ENCODE results near the gene MMRN2. TPM values are rescaled to one million over a fixed set of nuclear protein-coding genes. Genes with fewer than 3 reads are reported as not detected.

MMRN2 gene
- total RNA-seq, 1 experiment from 2014 or later: not detected

DNA sequence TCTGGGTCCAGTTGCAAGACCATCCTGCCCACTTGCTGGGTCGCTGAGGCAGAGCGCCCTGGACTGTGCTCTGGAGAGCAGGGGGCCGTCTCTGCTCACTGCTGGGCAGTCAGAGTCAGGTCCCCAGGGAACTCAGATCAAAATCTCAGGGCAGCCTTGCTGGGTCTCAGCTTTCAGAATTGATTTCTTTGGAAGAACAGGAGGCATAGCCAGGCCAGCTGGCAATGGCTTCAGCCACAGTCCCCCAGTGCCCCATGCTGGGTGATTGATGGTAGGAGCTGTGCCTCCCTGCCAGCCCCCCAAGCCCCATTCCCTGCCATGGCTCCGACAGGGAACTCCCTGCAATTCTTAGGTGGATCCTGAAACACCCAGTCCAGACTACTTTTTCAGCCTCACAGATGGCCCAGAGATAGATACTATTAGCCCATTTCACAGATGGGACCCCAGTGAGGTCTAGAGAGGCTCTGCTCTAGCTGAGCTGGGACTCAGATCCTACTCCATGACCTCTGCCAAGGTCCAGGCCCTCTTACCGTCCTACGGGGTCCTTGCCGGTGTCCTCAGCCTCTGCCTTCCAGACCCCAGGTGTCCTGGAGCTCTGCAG is 467 bp downstream of the MMRN2 start:
- POLR2A ChIA-PET (ENCODE audit: low non-redundant PET): no interaction called here
- intact Hi-C loops (cut with micrococcal nuclease; ENCODE audit: unreplicated experiment): no loop called here
- no peak for DNase-seq (ENCODE audit: low spot score)
- Histone ChIP-seq H3K36me3 (ENCODE audit: insufficient read depth, low read length, poor library complexity, severe bottlenecking) (no peaks in the 10 kb centered on the region), H3K4me1 (ENCODE audit: insufficient read depth, low read length, poor library complexity, severe bottlenecking) (peaks cover 25% of the 10 kb centered on the region), H3K9me3 (ENCODE audit: low read depth, low read length, poor library complexity, severe bottlenecking) (no peaks in the 10 kb centered on the region), H3K27me3 (replicated peaks; ENCODE audit: insufficient read depth, low read depth, low read length, poor library complexity) (no peaks in the 10 kb centered on the region), H3K27ac (ENCODE audit: low read depth, low read length, poor library complexity, severe bottlenecking) (no peak overlapping the region), H3K4me3 (ENCODE audit: low read depth, low read length, poor library complexity, severe bottlenecking) (no peak overlapping the region)
- CTCF ChIA-PET: no interaction called here
- TF ChIP-seq EZH2 (IDR thresholded peaks at IDR 0.05; ENCODE audit: borderline replicate concordance, low read depth, low read length, poor library complexity, severe bottlenecking): no peak
- TF ChIP-seq, protein P1, sequence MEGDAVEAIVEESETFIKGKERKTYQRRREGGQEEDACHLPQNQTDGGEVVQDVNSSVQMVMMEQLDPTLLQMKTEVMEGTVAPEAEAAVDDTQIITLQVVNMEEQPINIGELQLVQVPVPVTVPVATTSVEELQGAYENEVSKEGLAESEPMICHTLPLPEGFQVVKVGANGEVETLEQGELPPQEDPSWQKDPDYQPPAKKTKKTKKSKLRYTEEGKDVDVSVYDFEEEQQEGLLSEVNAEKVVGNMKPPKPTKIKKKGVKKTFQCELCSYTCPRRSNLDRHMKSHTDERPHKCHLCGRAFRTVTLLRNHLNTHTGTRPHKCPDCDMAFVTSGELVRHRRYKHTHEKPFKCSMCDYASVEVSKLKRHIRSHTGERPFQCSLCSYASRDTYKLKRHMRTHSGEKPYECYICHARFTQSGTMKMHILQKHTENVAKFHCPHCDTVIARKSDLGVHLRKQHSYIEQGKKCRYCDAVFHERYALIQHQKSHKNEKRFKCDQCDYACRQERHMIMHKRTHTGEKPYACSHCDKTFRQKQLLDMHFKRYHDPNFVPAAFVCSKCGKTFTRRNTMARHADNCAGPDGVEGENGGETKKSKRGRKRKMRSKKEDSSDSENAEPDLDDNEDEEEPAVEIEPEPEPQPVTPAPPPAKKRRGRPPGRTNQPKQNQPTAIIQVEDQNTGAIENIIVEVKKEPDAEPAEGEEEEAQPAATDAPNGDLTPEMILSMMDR (conservative IDR thresholded peaks at IDR 0.05; ENCODE audit: low read depth, low read length): no peak
- BruUV-seq (replicated peaks): no TSS peak

DNA sequence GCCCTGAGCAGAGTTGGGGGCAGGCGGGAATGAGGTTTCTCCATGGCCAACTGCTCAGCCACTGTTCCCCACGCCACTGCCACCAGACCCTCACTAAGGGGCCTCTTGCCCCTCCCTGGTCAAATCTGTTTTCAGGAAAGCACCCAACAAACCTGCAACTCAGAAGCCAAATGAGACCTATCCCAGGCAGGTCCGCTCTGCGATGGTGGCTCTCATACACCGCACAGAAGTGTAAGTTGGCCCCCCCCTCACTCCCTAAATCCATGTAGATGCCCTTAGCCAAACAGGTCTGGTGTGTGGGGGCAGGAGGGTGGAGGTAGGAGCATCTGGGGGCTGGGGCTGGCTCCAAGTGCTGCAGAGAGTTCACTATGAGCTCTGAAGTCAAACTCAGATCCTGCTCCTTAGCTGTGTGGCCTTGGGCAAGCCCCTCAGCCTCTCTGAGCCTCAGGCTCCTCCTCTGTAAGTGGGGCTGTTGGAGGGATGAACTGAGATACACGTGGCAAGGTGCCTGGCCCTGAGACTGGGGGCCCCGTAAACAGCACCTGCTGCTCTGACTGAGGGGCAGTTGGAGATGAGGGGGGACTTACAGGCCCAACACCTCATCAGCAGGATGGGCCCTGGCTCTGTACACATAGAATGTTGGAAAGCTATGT is 1.1 kb downstream of the MMRN2 start:
- Histone ChIP-seq H3K36me3 (ENCODE audit: insufficient read depth, low read length, poor library complexity, severe bottlenecking) (no peaks in the 10 kb centered on the region), H3K4me3 (ENCODE audit: low read depth, low read length, poor library complexity, severe bottlenecking) (no peak overlapping the region), H3K4me1 (ENCODE audit: insufficient read depth, low read length, poor library complexity, severe bottlenecking) (peaks cover 25% of the 10 kb centered on the region), H3K27ac (ENCODE audit: low read depth, low read length, poor library complexity, severe bottlenecking) (no peak overlapping the region), H3K9me3 (ENCODE audit: low read depth, low read length, poor library complexity, severe bottlenecking) (no peaks in the 10 kb centered on the region), H3K27me3 (replicated peaks; ENCODE audit: insufficient read depth, low read depth, low read length, poor library complexity) (no peaks in the 10 kb centered on the region)
- BruUV-seq (replicated peaks): no TSS peak
- DNase-seq (ENCODE audit: low spot score): no peak
- intact Hi-C loops (cut with micrococcal nuclease; ENCODE audit: unreplicated experiment): no loop called here
- TF ChIP-seq, protein P1 (conservative IDR thresholded peaks at IDR 0.05; ENCODE audit: low read depth, low read length): no peak
- TF ChIP-seq EZH2 (IDR thresholded peaks at IDR 0.05; ENCODE audit: borderline replicate concordance, low read depth, low read length, poor library complexity, severe bottlenecking): no peak
- ChIA-PET POLR2A (ENCODE audit: low non-redundant PET) (no interaction called here), CTCF (no interaction called here)

DNA sequence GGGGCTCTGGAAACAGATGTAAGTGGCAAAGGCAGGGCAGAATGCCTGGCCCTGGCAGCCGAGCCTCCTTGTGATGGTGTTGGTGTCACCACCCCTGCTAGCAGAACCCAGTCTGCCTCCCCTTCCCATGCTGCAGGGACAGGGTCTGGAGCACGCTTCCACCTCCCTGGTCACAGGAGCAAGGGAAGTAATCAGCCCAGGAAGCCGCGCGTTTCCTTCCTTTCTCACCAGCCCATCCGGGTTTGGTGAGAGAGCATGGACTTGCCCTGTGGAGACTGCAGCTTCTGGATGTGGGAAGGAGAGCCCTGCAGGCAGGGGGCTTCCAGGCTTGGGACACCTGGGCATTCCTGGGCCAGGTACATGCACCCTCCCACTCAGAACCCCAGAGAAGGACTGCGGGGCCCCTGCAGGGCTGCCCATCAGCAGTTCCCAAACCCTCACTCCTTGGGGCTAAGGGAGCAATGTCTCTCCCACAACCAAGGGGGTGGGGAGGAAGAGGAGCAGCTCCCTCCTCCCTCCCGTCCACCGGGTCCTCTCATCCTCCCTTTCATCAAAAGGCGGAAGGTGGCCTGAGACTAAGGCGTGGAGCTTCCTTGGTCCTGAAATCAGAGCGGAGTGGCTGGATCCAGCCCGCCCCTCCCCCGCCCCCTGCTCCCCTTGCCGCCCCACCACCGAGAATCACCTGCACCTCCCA is 1.8 kb downstream of the MMRN2 start:
- Histone ChIP-seq H3K4me3 (ENCODE audit: low read depth, low read length, poor library complexity, severe bottlenecking) (no peak overlapping the region), H3K9me3 (ENCODE audit: low read depth, low read length, poor library complexity, severe bottlenecking) (no peaks in the 10 kb centered on the region), H3K27me3 (replicated peaks; ENCODE audit: insufficient read depth, low read depth, low read length, poor library complexity) (no peaks in the 10 kb centered on the region), H3K27ac (ENCODE audit: low read depth, low read length, poor library complexity, severe bottlenecking) (peak overlapping the region; percentile 75), H3K4me1 (ENCODE audit: insufficient read depth, low read length, poor library complexity, severe bottlenecking) (peaks cover 25% of the 10 kb centered on the region), H3K36me3 (ENCODE audit: insufficient read depth, low read length, poor library complexity, severe bottlenecking) (no peaks in the 10 kb centered on the region)
- TF ChIP-seq, protein P1 (conservative IDR thresholded peaks at IDR 0.05; ENCODE audit: low read depth, low read length): no peak
- TF ChIP-seq EZH2 (IDR thresholded peaks at IDR 0.05; ENCODE audit: borderline replicate concordance, low read depth, low read length, poor library complexity, severe bottlenecking): no peak
- BruUV-seq (replicated peaks): no TSS peak
- CTCF ChIA-PET: no interaction called here
- intact Hi-C loops (cut with micrococcal nuclease; ENCODE audit: unreplicated experiment): no loop called here
- no peak for DNase-seq (ENCODE audit: low spot score)
- POLR2A ChIA-PET (ENCODE audit: low non-redundant PET): no interaction called here
